IMR-90 (cell line): Measurements from ENCODE around the gene STX7.

ENCODE experiments used
- CEBPB ChIP-seq: IDR thresholded peaks from 2 replicates; pipeline ENCODE4 v1.6.1; 2012; ENCODE audit warnings: low read depth, low read length, improper control_type of control experiment
- CHD1 ChIP-seq: IDR thresholded peaks from 2 replicates; pipeline ENCODE4 v1.6.1; 2012; ENCODE audit warnings: low read depth, low read length, improper control_type of control experiment
- FOS ChIP-seq: fragments of 150-350 bp; IDR thresholded peaks from 2 replicates; pipeline ENCODE4 v1.6.1; 2016; ENCODE audit warnings: low read depth, low read length
- MAZ ChIP-seq: IDR thresholded peaks from 2 replicates; pipeline ENCODE4 v1.6.1; 2012; ENCODE audit warnings: low read depth, mild to moderate bottlenecking, low read length, improper control_type of control experiment, moderate library complexity, borderline replicate concordance
- MXI1 ChIP-seq: IDR thresholded peaks from 2 replicates; pipeline ENCODE4 v1.6.1; 2012; ENCODE audit warnings: low read depth, mild to moderate bottlenecking, low read length, moderate library complexity, borderline replicate concordance
- NFE2L2 ChIP-seq: fragments of 150-350 bp; IDR thresholded peaks from 2 replicates; pipeline ENCODE4 v1.6.1; 2016; ENCODE audit warnings: low read depth, mild to moderate bottlenecking, low read length
- POLR2A ChIP-seq: IDR thresholded peaks from 2 replicates; pipeline ENCODE4 v1.6.1; 2012; ENCODE audit warnings: mild to moderate bottlenecking, low read depth, low read length
- RAD21 ChIP-seq: IDR thresholded peaks from 2 replicates; pipeline ENCODE4 v1.6.1; 2012; ENCODE audit warnings: low read length, improper control_type of control experiment
- RCOR1 ChIP-seq: IDR thresholded peaks from 2 replicates; pipeline ENCODE4 v1.6.1; 2012; ENCODE audit warnings: mild to moderate bottlenecking, low read length, improper control_type of control experiment; ENCODE audit not compliant: insufficient replicate concordance
- RFX5 ChIP-seq: IDR thresholded peaks from 2 replicates; pipeline ENCODE4 v1.8.0; 2012; ENCODE audit warnings: low read depth, mild to moderate bottlenecking, low read length, moderate library complexity
- SMC3 ChIP-seq: fragments of 150-350 bp; IDR thresholded peaks from 2 replicates; pipeline ENCODE4 v1.6.1; 2016; ENCODE audit warnings: low read depth, mild to moderate bottlenecking, antibody characterized with exemption, low read length, moderate library complexity
- TF ChIP-seq, protein P1 (sequence below): conservative IDR thresholded peaks from 2 replicates; pipeline ENCODE4 v1.5.1; 2012; ENCODE audit warnings: mild to moderate bottlenecking, low read depth, low read length, improper control_type of control experiment
- TF ChIP-seq, protein P2 (sequence below): fragments of 150-350 bp; IDR thresholded peaks from 2 replicates; pipeline ENCODE4 v1.6.1; 2017; ENCODE audit warnings: mild to moderate bottlenecking, antibody characterized with exemption, low read length, low read depth

DNA sequence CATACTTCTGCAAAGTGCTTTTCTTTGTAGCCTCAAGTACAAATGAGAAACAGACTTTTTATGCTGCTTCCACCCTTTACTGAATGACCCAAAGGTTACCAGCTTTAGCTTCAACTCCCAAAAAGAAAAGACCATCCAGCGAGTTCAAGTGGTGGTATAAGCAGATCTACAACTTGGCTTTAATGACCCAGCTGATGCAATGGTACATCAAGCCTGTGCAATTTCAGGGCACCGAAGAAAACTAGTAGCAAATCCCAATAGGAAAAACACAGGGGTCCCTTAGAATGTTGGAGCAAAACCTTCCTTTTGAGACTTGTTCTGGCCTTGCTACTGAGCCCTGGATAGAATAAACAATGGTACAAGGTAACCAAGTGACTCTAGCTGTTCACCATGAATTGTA is 33.8 kb downstream of the STX7 start:
- TF ChIP-seq CHD1 (no peak), MXI1 (no peak), NFE2L2 (no peak), RCOR1 (no peak), RAD21 (no peak), POLR2A (no peak), SMC3 (no peak), FOS (no peak), RFX5 (no peak), CEBPB (no peak), MAZ (no peak)
- TF ChIP-seq, protein P1, sequence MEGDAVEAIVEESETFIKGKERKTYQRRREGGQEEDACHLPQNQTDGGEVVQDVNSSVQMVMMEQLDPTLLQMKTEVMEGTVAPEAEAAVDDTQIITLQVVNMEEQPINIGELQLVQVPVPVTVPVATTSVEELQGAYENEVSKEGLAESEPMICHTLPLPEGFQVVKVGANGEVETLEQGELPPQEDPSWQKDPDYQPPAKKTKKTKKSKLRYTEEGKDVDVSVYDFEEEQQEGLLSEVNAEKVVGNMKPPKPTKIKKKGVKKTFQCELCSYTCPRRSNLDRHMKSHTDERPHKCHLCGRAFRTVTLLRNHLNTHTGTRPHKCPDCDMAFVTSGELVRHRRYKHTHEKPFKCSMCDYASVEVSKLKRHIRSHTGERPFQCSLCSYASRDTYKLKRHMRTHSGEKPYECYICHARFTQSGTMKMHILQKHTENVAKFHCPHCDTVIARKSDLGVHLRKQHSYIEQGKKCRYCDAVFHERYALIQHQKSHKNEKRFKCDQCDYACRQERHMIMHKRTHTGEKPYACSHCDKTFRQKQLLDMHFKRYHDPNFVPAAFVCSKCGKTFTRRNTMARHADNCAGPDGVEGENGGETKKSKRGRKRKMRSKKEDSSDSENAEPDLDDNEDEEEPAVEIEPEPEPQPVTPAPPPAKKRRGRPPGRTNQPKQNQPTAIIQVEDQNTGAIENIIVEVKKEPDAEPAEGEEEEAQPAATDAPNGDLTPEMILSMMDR: no peak
- TF ChIP-seq, protein P2, sequence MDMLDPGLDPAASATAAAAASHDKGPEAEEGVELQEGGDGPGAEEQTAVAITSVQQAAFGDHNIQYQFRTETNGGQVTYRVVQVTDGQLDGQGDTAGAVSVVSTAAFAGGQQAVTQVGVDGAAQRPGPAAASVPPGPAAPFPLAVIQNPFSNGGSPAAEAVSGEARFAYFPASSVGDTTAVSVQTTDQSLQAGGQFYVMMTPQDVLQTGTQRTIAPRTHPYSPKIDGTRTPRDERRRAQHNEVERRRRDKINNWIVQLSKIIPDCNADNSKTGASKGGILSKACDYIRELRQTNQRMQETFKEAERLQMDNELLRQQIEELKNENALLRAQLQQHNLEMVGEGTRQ: no peak
